ENCODE results near the gene RNF128. TPM values are rescaled to one million over a fixed set of nuclear protein-coding genes. Genes with fewer than 3 reads are reported as not detected.

The RNF128 gene
- total and polyA plus RNA-seq, 10 of the 15 experiments (the other 5 are each of a cell fraction or from before 2014, with no cell fraction given), result 0.10 TPM; not detected in 9

DNA sequence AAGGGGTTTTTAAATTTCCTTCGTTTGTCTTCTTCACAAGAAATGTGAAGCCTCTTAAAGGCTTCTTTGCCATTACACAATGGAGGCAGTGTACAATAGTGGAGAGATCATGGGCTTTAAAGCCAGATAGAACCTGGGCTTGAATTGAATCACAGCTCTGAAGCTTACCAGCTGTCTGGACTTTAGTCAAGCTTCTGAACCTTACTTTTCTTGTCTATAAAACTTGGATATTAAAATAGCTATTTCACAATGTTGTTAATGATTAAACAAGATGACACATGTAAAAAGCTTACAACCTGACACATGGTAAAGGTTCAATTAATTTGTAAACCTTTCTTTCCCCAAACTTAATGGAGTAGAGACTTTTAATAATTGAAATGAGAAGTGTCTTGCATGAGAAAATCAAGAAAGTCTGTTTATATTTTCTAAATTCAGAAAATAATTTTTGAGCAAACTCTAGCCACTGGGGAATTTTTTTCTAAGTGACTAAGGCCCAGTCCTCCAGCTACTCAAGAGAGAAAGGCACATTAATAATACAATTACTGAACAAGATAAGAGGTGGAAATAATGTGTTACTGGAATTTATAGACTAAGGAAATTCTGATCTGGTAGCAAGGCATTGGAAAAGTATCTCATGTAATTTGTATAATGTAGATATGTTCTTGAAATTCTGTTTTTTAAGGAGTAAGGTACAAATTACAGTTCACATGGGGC lies 54.3 kb downstream of the RNF128 start:
- H2AFZ ChIP-seq (ENCODE audit: control insufficient read depth, low read depth, low read length), result no peak overlapping the region
- intact Hi-C loops (cut with micrococcal nuclease; ENCODE audit: unreplicated experiment), result no loop called here
- no peak for ATAC-seq
- H3K4me3 ChIP-seq, result no peak overlapping the region
- ChIA-PET RAD21 (ENCODE audit: unreplicated experiment) (no interaction called here), SMC1A (ENCODE audit: uncharacterized antibody, unreplicated experiment) (no interaction called here), CTCF (interaction anchor here (1.3 to 1.7 kb wide), 3 partner anchors 10 to 299 kb away, joined by 3 read pairs; no protein-coding TSS in a partner anchor), POLR2A (no interaction called here)
- no peak for FAIRE-seq
- H3K27me3 ChIP-seq (replicated peaks in 1 of 2; ENCODE audit: control insufficient read depth in 2 of 2, insufficient read depth in 2 of 2, low read length in 1 of 2), result no peaks in the 10 kb centered on the region
- in situ Hi-C loops (cut with MboI), result no loop called here
- no peak overlapping the region for H3K27ac ChIP-seq (ENCODE audit: control insufficient read depth, insufficient read depth)
- no TSS peak for BruUV-seq (replicated peaks)
- WGBS (ENCODE audit: insufficient coverage, insufficient replicate concordance, low lambda C conversion rate, missing lambda C conversion rate), result 0% methylated on average over 1 of the region's 1 CpG
- H4K20me1 ChIP-seq (ENCODE audit: control insufficient read depth, insufficient read depth), result no peaks in the 10 kb centered on the region
- H3K36me3 ChIP-seq (ENCODE audit: control insufficient read depth in 2 of 2, insufficient read depth in 2 of 2, low read length in 1 of 2), result no peaks in the 10 kb centered on the region
- DNase-seq (ENCODE audit: low read depth, low spot score), result no peak
- no peaks in the 10 kb centered on the region for H3K79me2 ChIP-seq (ENCODE audit: control insufficient read depth, insufficient read depth, low read length)
- no peak overlapping the region for H3K4me2 ChIP-seq (ENCODE audit: control insufficient read depth, insufficient read depth)
- no peak for TF ChIP-seq KAT2A (conservative IDR thresholded peaks at IDR 0.05; ENCODE audit: control insufficient read depth, low read depth, low read length)
- no peak for TF ChIP-seq WRNIP1 (IDR thresholded peaks at IDR 0.05; ENCODE audit: borderline replicate concordance, low read depth, low read length)
- TF ChIP-seq, protein P1, sequence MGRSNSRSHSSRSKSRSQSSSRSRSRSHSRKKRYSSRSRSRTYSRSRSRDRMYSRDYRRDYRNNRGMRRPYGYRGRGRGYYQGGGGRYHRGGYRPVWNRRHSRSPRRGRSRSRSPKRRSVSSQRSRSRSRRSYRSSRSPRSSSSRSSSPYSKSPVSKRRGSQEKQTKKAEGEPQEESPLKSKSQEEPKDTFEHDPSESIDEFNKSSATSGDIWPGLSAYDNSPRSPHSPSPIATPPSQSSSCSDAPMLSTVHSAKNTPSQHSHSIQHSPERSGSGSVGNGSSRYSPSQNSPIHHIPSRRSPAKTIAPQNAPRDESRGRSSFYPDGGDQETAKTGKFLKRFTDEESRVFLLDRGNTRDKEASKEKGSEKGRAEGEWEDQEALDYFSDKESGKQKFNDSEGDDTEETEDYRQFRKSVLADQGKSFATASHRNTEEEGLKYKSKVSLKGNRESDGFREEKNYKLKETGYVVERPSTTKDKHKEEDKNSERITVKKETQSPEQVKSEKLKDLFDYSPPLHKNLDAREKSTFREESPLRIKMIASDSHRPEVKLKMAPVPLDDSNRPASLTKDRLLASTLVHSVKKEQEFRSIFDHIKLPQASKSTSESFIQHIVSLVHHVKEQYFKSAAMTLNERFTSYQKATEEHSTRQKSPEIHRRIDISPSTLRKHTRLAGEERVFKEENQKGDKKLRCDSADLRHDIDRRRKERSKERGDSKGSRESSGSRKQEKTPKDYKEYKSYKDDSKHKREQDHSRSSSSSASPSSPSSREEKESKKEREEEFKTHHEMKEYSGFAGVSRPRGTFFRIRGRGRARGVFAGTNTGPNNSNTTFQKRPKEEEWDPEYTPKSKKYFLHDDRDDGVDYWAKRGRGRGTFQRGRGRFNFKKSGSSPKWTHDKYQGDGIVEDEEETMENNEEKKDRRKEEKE (IDR thresholded peaks at IDR 0.05), result no peak
- TF ChIP-seq, protein P2, sequence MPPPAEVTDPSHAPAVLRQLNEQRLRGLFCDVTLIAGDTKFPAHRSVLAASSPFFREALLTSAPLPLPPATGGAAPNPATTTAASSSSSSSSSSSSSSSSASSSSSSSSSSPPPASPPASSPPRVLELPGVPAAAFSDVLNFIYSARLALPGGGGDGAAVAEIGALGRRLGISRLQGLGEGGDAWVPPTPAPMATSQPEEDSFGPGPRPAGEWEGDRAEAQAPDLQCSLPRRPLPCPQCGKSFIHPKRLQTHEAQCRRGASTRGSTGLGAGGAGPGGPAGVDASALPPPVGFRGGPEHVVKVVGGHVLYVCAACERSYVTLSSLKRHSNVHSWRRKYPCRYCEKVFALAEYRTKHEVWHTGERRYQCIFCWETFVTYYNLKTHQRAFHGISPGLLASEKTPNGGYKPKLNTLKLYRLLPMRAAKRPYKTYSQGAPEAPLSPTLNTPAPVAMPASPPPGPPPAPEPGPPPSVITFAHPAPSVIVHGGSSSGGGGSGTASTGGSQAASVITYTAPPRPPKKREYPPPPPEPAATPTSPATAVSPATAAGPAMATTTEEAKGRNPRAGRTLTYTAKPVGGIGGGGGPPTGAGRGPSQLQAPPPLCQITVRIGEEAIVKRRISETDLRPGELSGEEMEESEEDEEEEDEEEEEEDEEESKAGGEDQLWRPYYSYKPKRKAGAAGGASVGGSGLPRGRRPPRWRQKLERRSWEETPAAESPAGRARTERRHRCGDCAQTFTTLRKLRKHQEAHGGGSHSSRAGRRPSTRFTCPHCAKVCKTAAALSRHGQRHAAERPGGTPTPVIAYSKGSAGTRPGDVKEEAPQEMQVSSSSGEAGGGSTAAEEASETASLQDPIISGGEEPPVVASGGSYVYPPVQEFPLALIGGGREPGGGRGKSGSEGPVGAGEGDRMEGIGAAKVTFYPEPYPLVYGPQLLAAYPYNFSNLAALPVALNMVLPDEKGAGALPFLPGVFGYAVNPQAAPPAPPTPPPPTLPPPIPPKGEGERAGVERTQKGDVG (CRISPR knock-in tag; IDR thresholded peaks at IDR 0.05), result no peak
- TF ChIP-seq RBBP5 (conservative IDR thresholded peaks at IDR 0.05), result no peak
- TF ChIP-seq SP1 (IDR thresholded peaks at IDR 0.05; ENCODE audit: low read depth, low read length), result no peak
- no peak for TF ChIP-seq NR2C2 (IDR thresholded peaks at IDR 0.05; ENCODE audit: borderline replicate concordance, control insufficient read depth, insufficient read length, low read depth)
- TF ChIP-seq TARDBP (IDR thresholded peaks at IDR 0.05; ENCODE audit: borderline replicate concordance), result no peak
- TF ChIP-seq GATAD2B (conservative IDR thresholded peaks at IDR 0.05; ENCODE audit: low read depth), result no peak
- no peak for TF ChIP-seq GABPA (IDR thresholded peaks at IDR 0.05; ENCODE audit: low read depth)
- no peak for TF ChIP-seq RELA (IDR thresholded peaks at IDR 0.05; ENCODE audit: borderline replicate concordance, partially characterized antibody)
- TF ChIP-seq, protein P3, sequence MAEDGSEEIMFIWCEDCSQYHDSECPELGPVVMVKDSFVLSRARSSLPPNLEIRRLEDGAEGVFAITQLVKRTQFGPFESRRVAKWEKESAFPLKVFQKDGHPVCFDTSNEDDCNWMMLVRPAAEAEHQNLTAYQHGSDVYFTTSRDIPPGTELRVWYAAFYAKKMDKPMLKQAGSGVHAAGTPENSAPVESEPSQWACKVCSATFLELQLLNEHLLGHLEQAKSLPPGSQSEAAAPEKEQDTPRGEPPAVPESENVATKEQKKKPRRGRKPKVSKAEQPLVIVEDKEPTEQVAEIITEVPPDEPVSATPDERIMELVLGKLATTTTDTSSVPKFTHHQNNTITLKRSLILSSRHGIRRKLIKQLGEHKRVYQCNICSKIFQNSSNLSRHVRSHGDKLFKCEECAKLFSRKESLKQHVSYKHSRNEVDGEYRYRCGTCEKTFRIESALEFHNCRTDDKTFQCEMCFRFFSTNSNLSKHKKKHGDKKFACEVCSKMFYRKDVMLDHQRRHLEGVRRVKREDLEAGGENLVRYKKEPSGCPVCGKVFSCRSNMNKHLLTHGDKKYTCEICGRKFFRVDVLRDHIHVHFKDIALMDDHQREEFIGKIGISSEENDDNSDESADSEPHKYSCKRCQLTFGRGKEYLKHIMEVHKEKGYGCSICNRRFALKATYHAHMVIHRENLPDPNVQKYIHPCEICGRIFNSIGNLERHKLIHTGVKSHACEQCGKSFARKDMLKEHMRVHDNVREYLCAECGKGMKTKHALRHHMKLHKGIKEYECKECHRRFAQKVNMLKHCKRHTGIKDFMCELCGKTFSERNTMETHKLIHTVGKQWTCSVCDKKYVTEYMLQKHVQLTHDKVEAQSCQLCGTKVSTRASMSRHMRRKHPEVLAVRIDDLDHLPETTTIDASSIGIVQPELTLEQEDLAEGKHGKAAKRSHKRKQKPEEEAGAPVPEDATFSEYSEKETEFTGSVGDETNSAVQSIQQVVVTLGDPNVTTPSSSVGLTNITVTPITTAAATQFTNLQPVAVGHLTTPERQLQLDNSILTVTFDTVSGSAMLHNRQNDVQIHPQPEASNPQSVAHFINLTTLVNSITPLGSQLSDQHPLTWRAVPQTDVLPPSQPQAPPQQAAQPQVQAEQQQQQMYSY (CRISPR knock-in tag; IDR thresholded peaks at IDR 0.05), result no peak
- TF ChIP-seq ZNF274 (IDR thresholded peaks at IDR 0.05; ENCODE audit: insufficient read depth, insufficient read length), result no peak
- TF ChIP-seq YY1 (IDR thresholded peaks at IDR 0.05; ENCODE audit: low read depth, low read length), result no peak
- H3K4me1 ChIP-seq (ENCODE audit: control insufficient read depth, insufficient read depth, low read length), result no peaks in the 10 kb centered on the region
- H3K9ac ChIP-seq (ENCODE audit: control insufficient read depth, insufficient read depth, low read length), result no peak overlapping the region
- H3K9me3 ChIP-seq (replicated peaks; ENCODE audit: control insufficient read depth, insufficient read depth, low read length), result no peaks in the 10 kb centered on the region

Data from GM12878 (cell line).